Activated naive CD8-positive, alpha-beta T cell treated with anti-CD3 and anti-CD28 coated beads, Interleukin-2, amount 50 U/mL, for 16 hours (primary cell): Measurements from ENCODE around the gene LARP7.
"Not testable (repeated sequence)": the region's sequence is repeated elsewhere in the genome, so short reads cannot be mapped to it uniquely, and the experiment has no call there.

Source experiments
- DNase-seq: peaks from one replicate; pipeline ENCODE4 v3.0.0-alpha.2; 2020; ENCODE audit warnings: low read depth, low spot score

LARP7 gene

GRCh38 chr4:112649055-112649408 lies 12.1 kb downstream of the LARP7 start:
- no peak for DNase-seq

GRCh38 chr4:112650332-112650731 lies 13.4 kb downstream of the LARP7 start:
- no peak for DNase-seq

GRCh38 chr4:112651641-112652040 lies 14.7 kb downstream of the LARP7 start:
- no peak for DNase-seq

- no peak for DNase-seq
Observed at GRCh38 chr4:112652216-112652615, 15.3 kb downstream of the LARP7 start.

GRCh38 chr4:112655270-112655669 lies 18.3 kb downstream of the LARP7 start:
- DNase-seq: no peak

GRCh38 chr4:112656115-112656514 lies 19.2 kb downstream of the LARP7 start:
- not testable (repeated sequence) for DNase-seq

- DNase-seq: no peak
Observed at GRCh38 chr4:112664611-112665010, 27.7 kb downstream of the LARP7 start.

- DNase-seq: no peak
Observed at GRCh38 chr4:112668131-112668530, 31.2 kb downstream of the LARP7 start.

- no peak for DNase-seq
Observed at GRCh38 chr4:112673076-112673475, 36.1 kb downstream of the LARP7 start.

GRCh38 chr4:112673686-112674085 lies 36.7 kb downstream of the LARP7 start:
- DNase-seq: no peak

- DNase-seq: no peak
Observed at GRCh38 chr4:112674376-112674775, 37.4 kb downstream of the LARP7 start.

- no peak for DNase-seq
Observed at GRCh38 chr4:112677519-112678091, 40.7 kb downstream of the LARP7 start.

GRCh38 chr4:112680996-112681395 lies 44.1 kb downstream of the LARP7 start:
- DNase-seq: no peak

- DNase-seq: no peak
Observed at GRCh38 chr4:112693507-112693906, 56.6 kb downstream of the LARP7 start.

GRCh38 chr4:112700679-112701078 lies 63.7 kb downstream of the LARP7 start:
- DNase-seq: no peak

- no peak for DNase-seq
Observed at GRCh38 chr4:112702892-112703291, 65.9 kb downstream of the LARP7 start.

- no peak for DNase-seq
Observed at GRCh38 chr4:112704322-112704721, 67.4 kb downstream of the LARP7 start.

- no peak for DNase-seq
Observed at GRCh38 chr4:112704991-112705845, 68.3 kb downstream of the LARP7 start.

GRCh38 chr4:112705891-112706839 lies 69.2 kb downstream of the LARP7 start:
- DNase-seq: not testable (repeated sequence)

GRCh38 chr4:112706840-112707207 lies 69.9 kb downstream of the LARP7 start:
- no peak for DNase-seq
